Measurements from ENCODE around the gene ARRDC4.

The ARRDC4 gene

GRCh38 chr15:98000249-98001203 is 40.0 kb downstream of the ARRDC4 start:
- no peak for DNase-seq

DNA sequence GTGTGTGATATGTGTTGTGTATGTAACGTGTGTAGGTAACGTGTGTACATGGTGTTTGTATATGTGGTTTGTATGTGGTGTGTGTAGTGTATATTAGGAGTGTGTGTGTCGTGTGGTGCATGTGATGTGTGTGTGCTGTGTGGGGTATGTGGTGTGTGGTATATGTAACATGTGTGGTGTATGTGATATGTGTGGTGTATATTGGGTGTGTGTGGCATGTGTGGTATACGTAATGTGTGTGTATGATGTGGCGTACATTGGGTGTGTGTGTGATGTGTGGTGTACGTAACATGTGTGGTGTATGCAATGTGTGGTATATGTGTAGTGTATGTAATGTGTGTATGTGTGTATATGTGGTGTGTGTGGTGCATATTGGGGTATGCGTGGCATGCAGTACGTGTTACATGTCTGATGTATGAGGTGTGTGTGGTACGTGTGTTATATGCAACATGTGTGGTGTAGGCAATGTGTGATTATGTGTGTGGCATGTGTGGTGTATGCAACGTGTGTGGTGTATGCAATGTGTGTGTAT is 41.2 kb downstream of the ARRDC4 start:
- DNase-seq, result no peak

GRCh38 chr15:98002419-98002818 is 41.9 kb downstream of the ARRDC4 start:
- DNase-seq, result no peak

DNA sequence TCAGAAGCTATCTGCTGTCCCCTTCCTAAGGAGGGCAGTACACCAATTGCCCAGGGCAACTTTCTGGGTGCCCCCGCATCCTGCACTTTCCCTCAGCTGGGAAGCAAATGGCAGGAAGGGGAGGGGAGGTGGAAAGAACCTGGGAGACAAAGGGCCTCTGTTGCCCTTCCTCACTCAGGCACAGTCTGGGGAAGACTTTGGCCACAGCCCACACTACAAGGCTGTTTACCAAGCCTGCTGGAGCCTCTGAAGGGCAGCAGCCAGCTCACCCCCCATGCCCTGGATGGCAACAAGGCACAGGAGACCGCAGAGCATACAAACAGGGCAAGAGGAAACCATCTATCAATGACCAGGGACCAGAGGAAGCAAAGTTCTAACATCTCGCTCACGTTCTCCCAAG is 42.4 kb downstream of the ARRDC4 start:
- DNase-seq, result peak in 1 of 2 experiments; percentile 12

- DNase-seq, result no peak
Observed at GRCh38 chr15:98003518-98003917, 43.0 kb downstream of the ARRDC4 start.

DNA sequence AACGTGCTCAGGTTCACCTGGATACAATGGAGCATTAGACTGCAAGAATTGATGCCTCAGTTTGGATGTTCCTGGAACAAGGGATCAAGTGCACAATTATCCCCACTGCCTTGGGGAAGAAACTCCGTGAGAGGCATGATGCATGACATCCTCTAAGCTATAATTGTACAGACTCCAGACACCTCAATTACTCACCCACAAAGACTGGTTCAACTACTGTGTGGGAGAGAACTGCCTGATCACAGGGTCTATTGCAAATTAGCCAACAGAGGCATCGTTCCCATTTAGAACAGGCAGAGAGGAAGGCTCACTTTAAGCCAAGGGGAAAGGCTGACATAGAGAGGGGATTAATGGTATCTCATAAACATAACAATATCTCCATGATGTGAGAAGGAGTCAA is 43.5 kb downstream of the ARRDC4 start:
- no peak for DNase-seq

GRCh38 chr15:98005659-98006058 is 45.2 kb downstream of the ARRDC4 start:
- no peak for DNase-seq

GRCh38 chr15:98009169-98009568 is 48.7 kb downstream of the ARRDC4 start:
- no peak for DNase-seq

- no peak for DNase-seq
Observed at GRCh38 chr15:98009971-98010370, 49.5 kb downstream of the ARRDC4 start.

GRCh38 chr15:98012354-98012753 is 51.9 kb downstream of the ARRDC4 start:
- DNase-seq, result no peak

- no peak for DNase-seq
Observed at GRCh38 chr15:98013631-98014030, 53.1 kb downstream of the ARRDC4 start.

- no peak for DNase-seq
Observed at GRCh38 chr15:98017150-98017964, 56.9 kb downstream of the ARRDC4 start.

DNA sequence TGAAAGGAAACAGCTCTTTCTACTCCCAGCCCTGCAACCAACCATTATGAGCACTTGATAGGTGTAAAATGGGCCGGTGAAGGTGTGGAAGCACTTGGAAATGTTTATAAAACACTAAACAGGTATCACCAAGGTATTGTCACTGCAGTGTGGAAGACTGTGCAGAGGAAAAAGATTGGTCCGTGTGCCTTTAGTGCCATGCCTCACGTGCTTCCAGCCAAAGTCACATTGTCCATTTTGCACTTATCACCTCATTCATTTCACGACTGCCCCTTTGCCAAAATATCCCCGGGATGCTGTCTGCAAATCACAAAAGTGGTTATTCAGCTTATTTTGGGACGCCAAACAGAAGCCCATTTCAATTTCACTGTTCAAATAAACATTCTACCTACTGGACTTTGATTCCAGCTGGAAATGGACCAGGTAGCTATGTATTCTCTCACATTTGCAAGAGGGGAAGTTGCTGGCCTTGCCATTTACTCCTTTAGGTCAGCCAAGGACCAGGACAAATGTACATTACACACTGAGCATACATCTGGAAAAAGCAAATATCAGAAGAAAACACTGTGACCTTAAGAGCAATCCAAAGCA is 58.4 kb downstream of the ARRDC4 start:
- DNase-seq, result no peak
